ENCODE results near the gene BABAM1.

Gene BABAM1

DNA sequence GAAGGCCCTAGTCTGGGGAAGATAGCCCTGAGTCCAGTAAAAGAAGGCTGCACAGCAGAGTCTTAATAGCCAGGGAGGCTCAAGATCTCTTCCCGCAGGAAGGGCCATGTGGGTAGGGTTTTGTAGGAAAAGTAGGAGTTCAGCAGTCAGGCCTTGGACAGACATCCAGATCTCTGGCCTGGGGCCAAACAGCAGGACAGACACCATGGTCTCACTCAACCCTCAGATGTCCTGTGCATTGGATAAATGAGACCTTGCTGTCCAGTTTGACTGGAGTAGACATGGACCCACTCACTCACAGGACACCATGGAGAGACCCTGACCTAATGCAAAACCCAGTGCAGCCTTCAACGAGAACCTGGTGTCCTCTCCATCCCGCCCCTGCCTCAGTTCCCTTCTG is 37.4 kb upstream of the BABAM1 start:
- no peak overlapping the region for H3K4me3 ChIP-seq (replicated peaks; ENCODE audit: low read depth, low read length)
- TF ChIP-seq, protein P1, sequence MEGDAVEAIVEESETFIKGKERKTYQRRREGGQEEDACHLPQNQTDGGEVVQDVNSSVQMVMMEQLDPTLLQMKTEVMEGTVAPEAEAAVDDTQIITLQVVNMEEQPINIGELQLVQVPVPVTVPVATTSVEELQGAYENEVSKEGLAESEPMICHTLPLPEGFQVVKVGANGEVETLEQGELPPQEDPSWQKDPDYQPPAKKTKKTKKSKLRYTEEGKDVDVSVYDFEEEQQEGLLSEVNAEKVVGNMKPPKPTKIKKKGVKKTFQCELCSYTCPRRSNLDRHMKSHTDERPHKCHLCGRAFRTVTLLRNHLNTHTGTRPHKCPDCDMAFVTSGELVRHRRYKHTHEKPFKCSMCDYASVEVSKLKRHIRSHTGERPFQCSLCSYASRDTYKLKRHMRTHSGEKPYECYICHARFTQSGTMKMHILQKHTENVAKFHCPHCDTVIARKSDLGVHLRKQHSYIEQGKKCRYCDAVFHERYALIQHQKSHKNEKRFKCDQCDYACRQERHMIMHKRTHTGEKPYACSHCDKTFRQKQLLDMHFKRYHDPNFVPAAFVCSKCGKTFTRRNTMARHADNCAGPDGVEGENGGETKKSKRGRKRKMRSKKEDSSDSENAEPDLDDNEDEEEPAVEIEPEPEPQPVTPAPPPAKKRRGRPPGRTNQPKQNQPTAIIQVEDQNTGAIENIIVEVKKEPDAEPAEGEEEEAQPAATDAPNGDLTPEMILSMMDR (IDR thresholded peaks at IDR 0.05; ENCODE audit: low read depth, low read length, missing control alignments), result no peak
- no peak for DNase-seq (ENCODE audit: extremely low read depth, low read depth)

DNA sequence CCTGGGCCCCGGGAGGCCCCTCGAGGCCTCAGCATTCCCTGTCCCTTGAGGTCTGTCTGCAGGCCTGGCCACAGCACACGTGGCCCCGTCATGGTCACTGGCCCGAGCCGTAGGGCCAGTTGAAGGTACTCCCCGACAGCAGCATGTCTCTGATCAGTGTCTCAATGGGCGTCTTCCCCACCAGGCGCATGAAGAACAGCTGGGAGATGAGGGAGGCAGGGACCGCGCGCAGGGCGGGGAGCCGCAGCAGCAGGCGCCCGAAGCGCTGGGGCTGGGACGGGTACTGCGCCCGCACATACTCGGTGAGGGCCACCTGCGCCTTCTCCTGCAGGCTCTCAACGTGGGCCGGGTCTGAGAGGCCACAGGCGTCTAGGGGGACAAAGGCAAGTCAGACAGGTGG is 35.0 kb upstream of the BABAM1 start:
- no peak for DNase-seq (ENCODE audit: extremely low read depth, low read depth)
- TF ChIP-seq, protein P1 (IDR thresholded peaks at IDR 0.05; ENCODE audit: low read depth, low read length, missing control alignments), result no peak
- H3K4me3 ChIP-seq (replicated peaks; ENCODE audit: low read depth, low read length), result no peak overlapping the region

DNA sequence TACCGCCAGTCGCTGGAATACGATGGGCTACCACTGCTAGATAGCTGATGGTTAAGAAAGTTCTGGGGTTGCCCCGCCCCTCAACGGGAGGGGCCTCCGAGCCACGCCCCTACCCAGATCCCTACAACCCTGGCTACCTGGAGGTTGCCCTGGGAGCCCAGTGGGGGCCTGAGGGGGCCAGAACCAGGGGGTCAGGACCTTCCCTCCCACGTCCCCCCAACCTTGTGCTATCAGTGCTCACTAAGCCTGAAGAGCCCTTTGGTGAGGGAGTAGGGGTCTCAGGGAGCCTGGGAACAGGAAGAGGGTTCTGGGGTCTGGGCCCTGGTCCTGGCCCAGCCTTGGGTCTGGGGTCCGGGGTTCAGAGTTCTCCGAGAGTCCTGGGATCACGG is 32.3 kb upstream of the BABAM1 start:
- TF ChIP-seq, protein P1 (IDR thresholded peaks at IDR 0.05; ENCODE audit: low read depth, low read length, missing control alignments), result no peak
- H3K4me3 ChIP-seq (replicated peaks; ENCODE audit: low read depth, low read length), result peak overlapping the region; percentile 82
- no peak for DNase-seq (ENCODE audit: extremely low read depth, low read depth)

DNA sequence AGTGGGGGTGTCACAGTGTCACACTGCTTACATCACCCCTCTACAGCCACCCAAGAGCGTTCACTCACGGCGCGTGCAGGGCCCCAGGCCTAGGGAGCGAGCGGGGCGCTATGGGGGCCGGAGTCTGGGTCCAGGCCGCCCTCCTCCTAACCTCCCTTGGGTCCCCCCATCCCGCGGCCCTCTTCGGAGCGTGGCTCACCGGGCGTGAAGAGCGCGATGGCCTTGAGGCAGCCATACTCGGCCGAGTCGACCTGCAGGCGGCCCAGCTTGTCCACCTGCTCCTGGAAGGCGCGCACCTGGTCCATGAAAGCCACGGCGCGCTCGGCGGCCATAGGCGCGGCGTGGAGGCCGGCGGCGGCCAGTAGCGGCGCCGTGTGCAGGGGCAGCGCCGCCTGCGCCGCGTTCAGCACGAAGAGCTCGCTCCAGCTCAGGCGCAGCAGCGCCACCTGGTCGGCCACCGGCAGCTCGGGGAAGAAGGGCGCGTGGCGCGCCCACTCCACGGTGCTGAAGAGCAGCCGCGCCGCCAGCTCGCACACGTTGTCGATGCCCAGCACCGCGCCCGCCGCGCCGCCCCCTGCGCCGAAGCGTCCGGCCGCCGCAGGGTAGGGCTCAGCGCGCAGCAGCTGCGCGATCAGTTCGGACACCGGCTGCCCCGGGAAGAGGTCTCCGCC is 31.8 kb upstream of the BABAM1 start:
- peak overlapping the region; percentile 82 for H3K4me3 ChIP-seq (replicated peaks; ENCODE audit: low read depth, low read length)
- TF ChIP-seq, protein P1 (IDR thresholded peaks at IDR 0.05; ENCODE audit: low read depth, low read length, missing control alignments), result peak; percentile 17
- no peak for DNase-seq (ENCODE audit: extremely low read depth, low read depth)

DNA sequence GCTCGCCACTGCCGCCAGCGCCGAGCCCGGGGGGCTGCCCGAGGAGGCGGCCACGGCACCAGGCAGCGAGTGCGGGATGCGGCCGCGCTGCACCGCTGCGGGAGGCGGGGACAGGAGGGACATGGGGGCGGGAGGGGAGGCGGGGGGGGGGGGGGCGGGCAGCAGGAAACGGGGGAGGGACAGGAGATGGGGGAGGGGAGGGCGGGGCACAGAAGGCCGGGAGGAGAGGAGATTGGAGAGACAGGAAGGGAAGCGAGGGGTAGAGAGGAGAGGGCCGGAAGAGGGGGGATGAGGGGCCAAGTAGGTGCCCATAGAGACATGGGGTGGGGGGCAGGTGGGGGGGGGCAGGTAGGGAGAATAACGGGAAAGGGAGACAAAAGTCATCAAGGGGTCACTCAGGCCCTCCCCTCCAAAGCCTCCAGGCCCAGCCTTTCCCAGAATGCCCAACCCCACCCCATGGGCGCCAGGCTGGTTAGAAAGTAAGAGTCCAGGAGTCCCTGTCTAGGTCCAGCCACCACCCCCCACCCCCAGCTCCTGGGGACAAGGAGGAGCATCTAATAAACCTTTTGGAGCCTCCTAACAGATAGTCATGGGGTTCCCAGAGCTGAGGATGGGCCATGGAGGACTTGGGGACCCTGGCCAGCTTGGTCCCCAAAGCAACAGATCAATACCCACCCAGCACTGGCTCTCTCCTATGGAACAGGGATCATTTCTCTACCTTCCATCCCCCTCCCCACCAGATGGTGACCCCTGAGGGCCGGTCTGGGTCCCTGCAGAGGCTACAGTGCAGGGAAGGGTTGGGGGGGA is 31.1 kb upstream of the BABAM1 start:
- no peak for DNase-seq (ENCODE audit: extremely low read depth, low read depth)
- TF ChIP-seq, protein P1 (IDR thresholded peaks at IDR 0.05; ENCODE audit: low read depth, low read length, missing control alignments), result no peak

DNA sequence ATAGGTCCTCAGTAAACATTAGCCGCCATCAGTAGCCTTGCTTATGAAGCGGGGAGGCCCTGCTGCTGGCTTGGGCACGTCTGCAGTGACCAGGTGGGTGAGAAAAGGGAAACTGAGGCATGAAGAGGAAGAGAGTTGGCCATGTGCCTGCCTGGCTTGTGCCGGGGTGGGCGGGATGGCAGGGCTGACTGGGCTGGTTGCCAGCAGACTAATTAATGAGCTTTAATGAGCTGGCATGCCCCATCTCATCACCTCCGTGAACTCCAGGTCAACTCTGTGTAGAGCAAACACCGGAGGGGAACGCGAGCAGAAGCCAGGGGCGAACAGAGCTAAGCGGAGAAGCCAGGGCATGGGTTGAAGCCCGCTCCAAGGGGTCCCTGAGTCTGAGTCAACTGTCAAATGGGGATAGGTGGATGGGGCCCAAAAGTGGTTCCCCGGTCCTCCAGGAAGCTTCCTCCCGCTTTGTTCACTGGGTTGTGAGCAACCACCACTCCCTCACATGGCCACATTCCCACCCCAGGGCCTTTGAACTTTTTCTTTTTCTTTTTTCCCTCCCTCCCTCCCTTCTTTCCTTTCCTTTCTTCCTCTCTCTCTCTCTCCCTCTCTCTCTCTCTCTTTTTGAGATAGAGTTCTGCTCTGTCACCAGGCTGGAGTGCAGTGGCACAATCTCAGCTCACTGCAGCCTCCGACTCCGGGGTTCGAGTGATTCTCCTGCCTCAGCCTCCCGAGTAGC is 30.3 kb upstream of the BABAM1 start:
- no peak for DNase-seq (ENCODE audit: extremely low read depth, low read depth)
- TF ChIP-seq, protein P1 (IDR thresholded peaks at IDR 0.05; ENCODE audit: low read depth, low read length, missing control alignments), result no peak
- no peak overlapping the region for H3K4me3 ChIP-seq (replicated peaks; ENCODE audit: low read depth, low read length)

More for the DNA sequence above, 31.1 kb upstream of the BABAM1 start:
- peak overlapping the region; percentile 82 for H3K4me3 ChIP-seq (replicated peaks; ENCODE audit: low read depth, low read length)
